ENCODE results near the gene ZSCAN12.

GRCh38 chr6:28400122-28400451 lies 540 bp upstream of the ZSCAN12 start:
- TF ChIP-seq CTCF (conservative IDR thresholded peaks at IDR 0.05; ENCODE audit: low read length): no peak
- no peak for TF ChIP-seq EZH2phosphoT487 (IDR thresholded peaks at IDR 0.05; ENCODE audit: borderline replicate concordance, low read depth, low read length)
